DMS53 treated with DMSO at 0.1 percent for 48 hours (cell line): ENCODE results near the gene PRPF6.
A peak's percentile ranks its signal among the peaks of the same experiment; 100 is the strongest.
"Not testable (repeated sequence)": the region's sequence is repeated elsewhere in the genome, so short reads cannot be mapped to it uniquely, and the experiment has no call there.

Experiments
- DNase-seq: peaks from one replicate; lab custom pipeline; 2025; ENCODE audit not compliant: unreplicated experiment; lab: John Stamatoyannopoulos, UW

PRPF6 gene

GRCh38 chr20:63972312-63973159 is 8.4 kb upstream of the PRPF6 start:
- no peak for DNase-seq

GRCh38 chr20:63973160-63973479 is 7.8 kb upstream of the PRPF6 start:
- no peak for DNase-seq

- peak; percentile 75 for DNase-seq
These were observed 7.1 kb upstream of the PRPF6 start for GRCh38 chr20:63973636-63974401.

GRCh38 chr20:63974402-63975200 is 6.3 kb upstream of the PRPF6 start:
- DNase-seq = peak; percentile 49

- not testable (repeated sequence) for DNase-seq
These were observed 4.4 kb upstream of the PRPF6 start for GRCh38 chr20:63976511-63976910.

- DNase-seq = no peak
These were observed 3.8 kb upstream of the PRPF6 start for GRCh38 chr20:63976980-63977738.

- DNase-seq = no peak
These were observed 3.1 kb upstream of the PRPF6 start for GRCh38 chr20:63977739-63978276.

- peak; percentile 66 for DNase-seq
These were observed 2.4 kb upstream of the PRPF6 start for GRCh38 chr20:63978319-63979228.

GRCh38 chr20:63979229-63979556 is 1.7 kb upstream of the PRPF6 start:
- DNase-seq = no peak

- DNase-seq = peak; percentile 47
These were observed 1.2 kb upstream of the PRPF6 start, which contains the start of gene SAMD10 for GRCh38 chr20:63979557-63980316. Gene SAMD10, minus strand, starts transcription at chr20:63979642. Its CDS starts 175 bp downstream, at chr20:63979467.

- peak; percentile 60 for DNase-seq
These were observed 571 bp upstream of the PRPF6 start for GRCh38 chr20:63980317-63980805.

GRCh38 chr20:63982937-63983336 is 2.0 kb downstream of the PRPF6 start:
- no peak for DNase-seq

- no peak for DNase-seq
These were observed 20.0 kb downstream of the PRPF6 start for GRCh38 chr20:64000906-64001305.

GRCh38 chr20:64001607-64002011 is 20.7 kb downstream of the PRPF6 start:
- no peak for DNase-seq

- no peak for DNase-seq
These were observed 23.2 kb downstream of the PRPF6 start for GRCh38 chr20:64003960-64004725.

- no peak for DNase-seq
These were observed 24.5 kb downstream of the PRPF6 start for GRCh38 chr20:64005394-64005793.

GRCh38 chr20:64006490-64006889 is 25.6 kb downstream of the PRPF6 start:
- DNase-seq = no peak

GRCh38 chr20:64006902-64007301 is 26.0 kb downstream of the PRPF6 start:
- no peak for DNase-seq
